GM19238 (cell line): ENCODE data around the gene CBLC.
"Not testable (repeated sequence)": the region's sequence is repeated elsewhere in the genome, so short reads cannot be mapped to it uniquely, and the experiment has no call there.

ENCODE experiments used
- DNase-seq: peaks from one replicate; pipeline ENCODE4 v3.0.0; 2011; ENCODE audit warnings: low spot score; ENCODE audit not compliant: insufficient read length

The CBLC gene

DNA sequence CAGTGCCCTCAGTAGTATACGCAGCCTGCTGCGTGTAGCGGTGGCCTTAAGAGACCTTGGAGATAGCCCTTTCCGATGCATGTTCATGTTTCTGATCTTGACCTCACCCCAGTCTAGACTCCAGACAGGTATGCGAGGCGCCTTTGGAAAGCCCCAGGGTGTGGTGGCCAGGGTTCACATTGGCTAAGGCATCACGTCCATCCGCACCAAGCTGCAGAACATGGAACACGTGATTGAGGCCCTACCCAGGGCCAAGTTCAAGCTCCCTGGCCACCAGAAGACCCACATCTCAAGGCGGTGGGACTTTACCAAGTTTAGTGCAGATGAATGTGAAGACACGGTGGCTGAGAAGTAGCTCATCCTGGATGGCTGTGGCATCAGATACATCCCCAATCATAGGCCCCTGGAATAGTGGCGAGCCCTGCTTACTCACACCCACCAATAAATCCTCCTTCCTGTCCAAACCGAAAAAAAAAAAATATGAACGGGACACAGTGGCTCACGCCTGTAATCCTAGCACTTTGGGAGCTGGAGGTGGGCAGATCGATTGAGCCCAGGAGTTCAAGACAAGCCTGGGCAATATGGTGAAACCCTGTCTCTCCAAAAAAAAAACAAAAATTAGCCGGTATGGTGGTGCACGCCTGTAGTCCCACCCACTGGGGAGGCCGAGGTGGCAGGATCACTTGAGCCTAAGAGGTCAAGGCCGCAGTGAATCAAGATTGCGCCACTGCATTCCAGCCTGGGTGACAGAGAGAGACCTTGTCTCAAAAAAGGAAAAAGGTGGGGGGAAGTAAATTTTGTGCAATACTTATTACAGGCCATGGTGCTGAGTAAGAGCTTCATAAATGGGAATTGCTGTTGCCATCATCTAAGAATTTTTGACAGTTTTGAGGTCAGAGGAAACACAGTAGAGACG, 12.4 kb upstream of the CBLC start:
- DNase-seq = no peak

DNA sequence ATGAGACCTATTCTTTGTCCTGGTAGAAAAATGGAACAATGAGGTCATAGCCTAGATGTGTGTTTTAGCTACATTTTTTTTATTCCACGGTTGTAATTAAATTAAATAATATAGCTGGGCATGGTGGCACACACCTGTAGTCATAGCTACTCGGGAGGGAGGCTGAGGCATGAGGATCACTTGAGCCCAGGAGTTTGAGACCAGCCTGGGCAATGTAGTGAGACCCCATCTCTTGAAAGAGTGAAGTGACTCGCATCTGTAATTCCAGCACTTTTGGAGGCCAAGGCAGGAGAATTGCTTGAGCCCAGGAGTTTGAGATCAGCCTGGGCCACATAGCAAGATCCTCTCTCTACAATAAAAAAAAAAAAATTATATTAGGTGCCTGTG, 11.7 kb upstream of the CBLC start:
- no peak for DNase-seq

DNA sequence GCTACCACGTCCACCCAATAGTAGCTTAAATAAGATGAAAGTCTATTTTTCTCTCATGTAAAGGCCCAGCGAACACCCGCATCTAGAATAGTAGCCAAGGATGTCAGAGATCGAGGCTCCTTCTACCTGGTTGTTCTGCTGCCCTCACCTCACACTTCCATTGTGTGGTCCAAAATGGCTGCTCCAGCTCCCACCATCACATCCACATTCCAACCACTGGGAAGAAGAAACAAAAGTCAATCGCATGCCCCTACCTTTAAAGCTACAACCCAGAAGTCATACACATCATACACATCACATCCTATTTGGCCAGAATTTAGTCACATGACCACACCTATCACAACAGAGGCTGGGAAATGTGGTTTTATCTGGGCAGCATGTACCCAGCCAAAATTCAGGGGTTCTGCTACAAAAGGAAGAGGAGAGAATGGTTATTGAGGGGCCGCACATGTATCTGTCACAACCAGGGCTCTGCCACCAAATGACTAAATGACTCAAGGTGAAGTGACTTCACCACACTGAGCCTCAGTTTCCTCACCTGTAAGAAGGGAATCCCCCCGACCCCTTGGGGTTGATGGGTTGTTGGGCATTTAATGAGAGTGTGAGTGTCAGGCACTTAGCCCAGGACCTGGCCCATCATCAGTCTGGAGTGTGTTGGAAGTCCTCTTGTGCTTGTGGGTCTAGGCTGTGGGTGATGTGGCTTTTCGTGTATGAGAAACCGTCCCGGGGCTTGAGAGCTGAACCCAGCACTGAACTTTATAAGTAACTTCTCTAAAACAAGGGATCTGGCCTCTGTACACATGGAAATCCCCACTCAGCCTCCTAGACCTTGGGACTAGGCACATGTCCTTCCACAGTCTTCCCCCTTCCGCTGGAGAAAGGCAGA, 10.2 kb upstream of the CBLC start:
- DNase-seq = no peak

DNA sequence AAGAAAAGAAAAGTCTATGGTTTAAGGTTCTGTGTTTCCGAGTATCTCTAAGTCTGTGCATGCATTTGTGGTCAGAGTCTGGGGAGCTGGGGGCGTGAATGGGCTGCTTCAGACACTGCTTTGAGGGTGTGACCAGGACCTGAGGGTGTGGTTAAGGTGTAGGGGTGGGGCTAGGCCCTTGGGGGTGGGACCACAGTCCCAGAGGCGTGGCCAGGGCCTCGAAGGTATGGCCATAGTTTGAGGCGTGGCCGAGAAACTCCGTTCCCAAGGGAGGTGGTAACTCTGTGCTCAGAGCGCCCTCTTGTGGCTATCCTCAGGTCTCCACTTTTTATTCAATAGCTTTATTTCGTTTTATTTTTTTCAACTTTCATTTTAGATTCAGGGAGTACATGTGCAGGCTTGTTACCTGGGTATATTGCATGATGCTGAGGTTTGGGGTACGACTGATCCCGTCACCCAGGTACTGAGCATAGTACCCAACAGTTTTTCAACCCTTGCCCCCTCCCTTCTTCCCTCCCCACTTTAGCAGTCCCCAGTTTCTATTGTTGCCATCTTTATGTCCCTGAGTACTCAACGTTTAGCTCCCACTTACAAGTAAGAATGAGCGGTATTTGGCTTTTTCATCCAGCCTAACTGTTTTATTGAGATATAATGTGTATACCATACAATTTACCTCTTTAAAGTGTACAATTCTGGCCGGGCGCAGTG, 7.0 kb upstream of the CBLC start:
- DNase-seq = peak; percentile 97

DNA sequence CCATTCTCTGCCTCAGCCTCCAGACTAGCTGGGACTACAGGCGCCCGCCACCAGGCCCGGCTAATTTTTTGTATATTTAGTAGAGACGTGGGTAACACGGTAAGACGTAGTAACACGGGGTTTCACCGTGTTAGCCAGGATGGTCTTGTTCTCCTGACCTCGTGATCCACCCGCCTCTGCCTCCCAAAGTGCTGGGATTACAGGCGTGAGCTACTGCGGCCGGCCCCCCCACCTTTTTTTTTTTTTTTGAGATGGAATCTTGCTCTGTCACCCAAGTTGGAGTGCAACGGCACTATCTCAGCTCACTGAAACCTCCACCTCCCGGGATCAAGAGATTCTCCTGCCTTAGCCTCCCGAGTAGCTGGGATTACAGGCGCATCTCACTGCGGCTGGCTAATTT, 5.5 kb upstream of the CBLC start:
- DNase-seq = not testable (repeated sequence)

DNA sequence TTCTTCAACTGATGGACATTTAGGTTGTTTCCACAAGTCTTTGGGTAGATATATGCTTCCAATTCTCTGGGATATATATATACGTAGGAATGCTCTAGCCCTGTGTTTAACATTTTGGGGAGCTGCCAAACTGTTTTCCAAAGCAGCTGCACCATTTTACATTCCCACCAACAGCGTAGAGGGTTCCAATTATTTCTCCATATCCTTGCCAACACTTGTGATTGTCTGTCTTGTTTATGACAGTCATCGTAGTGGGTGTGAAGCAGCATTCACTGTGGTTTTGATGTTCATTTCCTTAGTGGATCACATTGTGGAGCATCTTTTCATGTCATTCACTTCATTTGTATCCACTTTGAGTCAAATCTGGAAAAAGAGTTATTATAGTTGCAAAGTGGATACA, 4.7 kb upstream of the CBLC start:
- no peak for DNase-seq

DNA sequence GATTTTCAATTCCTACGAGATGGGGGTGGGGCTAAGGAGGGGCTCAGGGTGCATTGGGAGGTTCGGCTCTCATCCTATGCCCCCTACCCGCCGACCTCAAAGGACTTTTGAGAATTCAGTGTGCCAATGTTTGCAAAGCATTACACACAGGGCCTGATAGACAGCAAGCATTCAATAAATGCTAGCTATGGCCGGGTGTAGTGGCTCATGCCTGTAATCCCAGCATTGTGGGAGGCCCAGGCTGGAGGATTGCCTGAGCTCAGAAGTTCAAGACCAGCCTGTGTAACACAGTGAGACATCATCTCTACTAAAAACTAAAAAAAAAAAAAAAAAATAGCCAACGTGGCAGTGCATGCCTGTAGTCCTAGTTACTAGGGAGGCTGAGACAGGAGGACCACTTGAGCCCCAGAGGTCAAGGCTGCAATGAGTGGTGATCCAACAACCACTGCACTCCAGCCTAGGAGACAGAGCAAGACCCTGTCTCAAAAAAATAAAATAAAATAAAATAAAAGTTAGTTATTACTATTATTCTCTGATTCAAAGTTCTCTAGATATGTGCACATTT, 1.9 kb upstream of the CBLC start:
- DNase-seq = no peak

DNA sequence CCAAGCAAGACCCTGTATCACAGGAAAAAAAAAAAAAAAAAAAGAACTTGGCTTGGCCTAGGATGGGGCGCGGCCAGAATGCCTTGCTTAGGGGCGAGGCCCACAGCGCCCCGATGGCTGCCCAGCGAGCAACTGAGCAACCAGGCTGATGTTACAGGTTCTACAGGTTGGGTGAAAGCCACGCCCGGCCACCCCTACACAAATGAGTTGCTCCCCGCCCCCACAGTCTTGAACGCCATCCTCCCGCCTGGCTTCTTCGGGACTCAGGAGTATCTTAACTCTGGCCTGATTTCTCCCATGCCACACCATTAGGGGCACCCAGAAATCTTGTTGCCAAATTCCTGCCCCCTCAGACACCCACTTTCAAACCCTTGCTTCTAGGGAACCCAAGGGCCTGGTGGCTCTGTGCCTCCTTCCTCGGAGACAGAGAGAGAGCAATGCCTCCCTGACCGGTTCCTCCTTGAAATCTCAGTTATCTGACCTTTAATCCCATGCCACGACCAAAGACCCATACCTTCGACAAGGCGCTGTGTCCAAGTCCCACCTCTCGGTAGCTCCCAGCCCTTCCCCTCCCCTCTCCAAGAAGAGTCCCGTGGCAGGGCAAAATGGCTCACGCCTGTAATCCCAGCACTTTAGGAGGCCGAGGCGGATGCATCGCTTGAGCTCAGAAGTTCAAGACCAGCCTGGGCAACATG, 1.1 kb upstream of the CBLC start:
- no peak for DNase-seq

DNA sequence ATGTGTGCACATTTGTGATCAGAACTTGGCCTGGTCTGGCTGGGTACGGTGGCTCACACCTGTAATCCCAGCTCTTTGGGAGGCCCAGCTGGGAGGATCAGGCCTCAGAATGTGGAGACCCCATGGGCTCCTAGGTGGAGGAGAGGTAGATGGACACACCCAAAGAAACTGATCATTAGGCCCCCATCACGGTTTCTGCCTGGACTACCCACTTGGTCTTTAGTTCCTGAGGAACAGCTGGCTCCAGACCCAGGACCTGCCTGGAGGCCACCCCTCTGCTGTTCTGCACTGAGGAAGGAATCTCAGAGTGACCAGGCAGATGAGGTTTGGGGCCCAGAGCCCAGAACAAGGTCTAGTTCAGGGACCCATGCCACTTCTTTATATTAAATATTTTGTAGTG, 1.5 kb downstream of the CBLC start:
- no peak for DNase-seq

DNA sequence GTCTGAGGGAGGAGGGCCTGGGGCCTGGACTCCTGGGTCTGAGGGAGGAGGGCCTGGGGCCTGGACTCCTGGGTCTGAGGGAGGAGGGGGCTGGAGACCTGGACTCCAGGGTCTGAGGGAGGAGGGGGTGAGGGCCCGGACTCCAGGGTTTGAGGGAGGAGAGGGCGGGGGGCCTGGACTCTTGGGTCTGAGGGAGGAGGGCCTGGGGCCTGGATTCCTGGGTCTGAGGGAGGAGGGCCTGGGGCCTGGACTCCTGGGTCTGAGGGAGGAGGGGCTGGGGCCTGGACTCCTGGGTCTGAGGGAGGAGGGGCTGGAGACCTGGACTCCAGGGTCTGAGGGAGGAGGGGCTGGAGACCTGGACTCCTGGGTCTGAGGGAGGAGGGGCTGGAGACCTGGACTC, 4.0 kb downstream of the CBLC start:
- not testable (repeated sequence) for DNase-seq

DNA sequence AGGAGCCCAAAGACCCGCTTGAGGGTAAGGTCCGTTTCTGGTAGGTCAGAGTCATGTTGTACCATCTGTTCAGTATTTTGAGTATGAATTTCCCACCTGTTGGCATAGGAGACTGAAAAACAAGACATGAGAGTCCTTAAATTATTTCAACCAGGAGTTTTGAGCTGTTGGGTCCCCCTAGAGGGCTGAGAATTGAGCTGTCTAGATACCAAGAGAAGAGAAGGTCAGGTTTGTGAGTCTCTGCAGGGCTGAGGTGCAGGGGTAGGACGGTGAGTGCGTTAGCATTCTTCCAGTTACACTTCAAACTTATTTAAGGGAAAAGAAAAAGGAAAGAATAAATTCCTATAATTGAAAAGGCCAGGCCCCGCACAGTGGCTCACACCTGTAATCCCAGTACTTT, 5.0 kb downstream of the CBLC start:
- DNase-seq = no peak

DNA sequence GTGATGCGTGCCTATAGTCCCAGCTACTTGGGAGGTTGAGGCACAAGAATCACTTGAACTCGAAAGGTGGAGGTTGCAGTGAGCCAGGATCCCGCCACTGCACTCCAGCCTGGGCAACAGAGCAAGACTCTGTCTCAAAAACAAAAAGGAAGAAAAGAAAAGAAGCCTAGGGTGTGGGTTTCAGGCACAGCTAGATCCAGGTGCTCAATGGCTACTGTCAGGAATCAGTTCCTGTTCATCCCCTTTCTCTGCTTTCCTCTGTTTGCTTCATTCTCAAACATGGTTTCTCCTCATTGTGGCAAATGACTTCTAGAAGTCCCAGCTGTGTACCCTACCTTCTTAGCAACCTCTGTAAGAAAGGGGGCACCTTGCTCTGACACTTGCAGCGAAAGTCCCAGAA, 5.9 kb downstream of the CBLC start:
- no peak for DNase-seq

DNA sequence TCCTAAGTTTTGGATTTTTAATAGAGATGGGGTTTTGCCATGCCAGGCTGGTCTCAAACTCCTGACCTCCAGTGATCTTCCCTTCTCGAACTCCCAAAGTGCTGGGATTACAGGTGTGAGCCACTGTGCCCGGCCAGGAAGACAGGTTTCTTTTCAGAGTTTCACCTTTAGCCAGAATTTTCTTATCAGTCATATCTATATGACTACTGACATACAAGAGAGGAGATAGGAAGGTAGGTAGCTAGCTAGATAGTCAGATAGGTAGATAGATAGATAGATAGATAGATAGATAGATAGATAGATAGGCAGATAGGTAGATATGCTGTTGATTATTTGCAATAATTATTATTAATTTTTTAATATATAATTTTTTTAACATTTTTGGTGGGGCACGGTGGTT, 7.6 kb downstream of the CBLC start:
- no peak for DNase-seq

DNA sequence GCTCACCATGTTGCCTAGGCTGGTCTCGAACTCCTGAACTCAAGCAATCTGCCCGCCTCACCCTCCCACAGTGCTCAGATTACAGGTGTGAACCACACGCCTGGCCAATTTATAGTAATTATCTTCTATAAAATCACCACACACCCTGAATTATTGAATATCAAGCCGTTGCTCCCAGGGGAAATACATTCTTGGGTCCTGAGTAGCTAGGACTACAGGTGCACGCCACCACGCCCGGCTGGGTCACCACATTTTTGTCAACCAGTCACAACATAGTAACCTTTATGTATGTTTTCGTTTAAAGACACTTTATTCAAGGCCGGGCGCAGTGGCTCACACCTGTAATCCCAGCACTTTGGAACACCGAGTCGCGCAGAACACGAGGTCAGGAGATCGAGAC, 8.3 kb downstream of the CBLC start:
- DNase-seq = no peak

DNA sequence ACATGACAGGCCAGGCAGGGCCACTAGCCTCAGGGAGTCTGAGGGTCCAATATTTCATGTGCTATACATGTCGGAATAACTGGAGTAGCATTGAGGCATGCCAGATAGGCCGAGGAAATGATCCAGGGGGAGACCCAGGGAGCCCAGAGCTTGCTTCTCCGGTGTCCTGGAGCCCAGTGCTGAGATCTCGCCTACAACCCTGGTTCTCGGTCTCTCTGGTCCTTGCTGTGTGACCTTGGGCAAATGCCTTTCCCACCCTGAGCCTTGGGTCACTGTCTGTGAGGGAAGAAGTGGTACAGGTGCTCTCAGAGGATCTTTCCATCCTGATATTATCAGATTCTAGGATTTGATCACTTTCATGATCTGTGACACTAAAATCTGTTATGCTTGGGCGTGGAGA, 11.3 kb downstream of the CBLC start:
- no peak for DNase-seq

DNA sequence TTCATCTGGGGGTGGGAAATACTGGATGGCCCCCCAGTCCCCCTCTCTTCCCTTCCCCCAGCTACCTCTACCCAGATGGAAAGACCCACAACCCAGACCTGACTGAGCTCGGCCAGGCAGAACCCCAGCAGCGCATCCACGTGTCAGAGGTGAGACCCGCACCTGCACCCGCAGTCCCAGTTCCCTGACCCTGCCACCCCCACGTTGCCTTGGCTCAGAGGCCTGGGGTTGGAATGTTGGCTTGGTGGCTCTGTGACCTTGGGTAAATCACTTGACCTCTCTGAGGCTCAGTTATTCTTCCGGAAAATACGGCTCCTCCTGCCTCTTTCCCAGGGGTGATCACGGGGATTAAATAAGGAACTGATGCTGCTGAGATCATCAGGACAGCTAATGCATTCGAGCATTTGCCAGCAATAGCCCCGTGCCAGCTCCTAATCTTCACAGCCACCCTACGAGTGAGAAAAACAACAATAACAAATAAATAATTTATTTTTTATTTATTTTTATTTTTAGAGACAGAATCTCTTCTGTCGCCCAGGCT, 12.3 kb downstream of the CBLC start:
- DNase-seq = no peak

DNA sequence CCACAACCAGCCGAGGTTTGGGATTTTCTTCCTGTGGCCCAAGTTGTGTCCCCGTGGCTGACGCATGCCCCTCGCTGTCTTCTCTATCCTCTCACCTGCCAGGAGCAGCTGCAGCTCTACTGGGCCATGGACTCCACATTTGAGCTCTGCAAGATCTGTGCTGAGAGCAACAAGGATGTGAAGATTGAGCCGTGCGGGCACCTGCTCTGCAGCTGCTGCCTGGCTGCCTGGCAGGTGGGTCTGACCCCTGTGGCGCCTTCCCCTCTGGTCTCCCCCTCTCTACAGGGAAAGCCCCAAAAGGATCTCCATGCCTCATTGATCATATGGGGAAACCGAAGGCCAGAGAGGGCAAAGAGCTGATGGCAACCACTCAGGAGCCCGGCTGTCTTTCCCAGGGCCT, 14.6 kb downstream of the CBLC start:
- no peak for DNase-seq

DNA sequence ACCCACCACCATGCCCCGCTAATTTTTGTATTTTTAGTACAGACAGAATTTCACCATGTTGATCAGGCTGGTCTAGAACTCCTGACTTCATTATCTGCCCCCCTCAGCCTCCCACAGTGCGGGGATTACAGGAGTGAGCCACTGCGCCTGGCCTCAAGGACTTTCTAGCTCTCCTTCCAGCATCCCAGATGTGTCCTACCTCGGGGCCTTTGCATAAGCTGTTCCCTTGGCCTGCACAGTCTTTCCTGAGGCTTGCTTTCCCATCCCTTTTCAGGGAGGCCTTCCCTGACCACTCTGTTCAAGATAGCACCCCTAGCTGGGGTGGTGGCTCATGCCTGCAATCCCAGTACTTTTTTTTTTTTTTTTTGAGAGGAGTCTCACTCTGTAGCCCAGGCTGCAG, 16.9 kb downstream of the CBLC start:
- DNase-seq = no peak

DNA sequence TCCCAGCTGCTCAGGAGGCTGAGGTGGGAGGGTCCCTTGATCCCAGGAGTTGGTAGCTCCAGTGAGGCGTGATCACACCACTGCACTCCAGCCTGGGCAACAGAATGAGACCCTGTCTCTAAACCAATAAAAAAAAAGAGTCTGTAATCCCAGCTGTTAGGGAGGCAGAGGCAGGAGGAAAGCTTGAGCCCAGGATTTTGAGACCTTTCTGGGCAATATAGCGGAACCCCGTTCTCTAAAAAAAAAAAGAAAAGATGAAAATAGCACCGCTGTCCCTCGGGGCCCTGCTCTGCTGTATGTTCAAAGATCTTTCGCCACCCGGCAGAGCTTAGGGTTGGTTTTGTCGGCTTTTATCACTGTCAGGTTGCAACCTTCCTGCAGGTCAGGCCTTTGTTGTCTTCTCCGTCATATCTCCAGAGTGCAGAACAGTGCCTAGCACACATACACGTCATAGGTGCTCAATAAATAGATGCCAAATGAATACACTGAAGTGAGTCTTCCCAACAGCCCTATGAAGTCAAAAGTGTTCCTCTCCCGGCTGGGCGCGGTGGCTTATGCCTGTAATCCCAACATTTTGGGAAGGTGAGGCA, 17.8 kb downstream of the CBLC start:
- no peak for DNase-seq

DNA sequence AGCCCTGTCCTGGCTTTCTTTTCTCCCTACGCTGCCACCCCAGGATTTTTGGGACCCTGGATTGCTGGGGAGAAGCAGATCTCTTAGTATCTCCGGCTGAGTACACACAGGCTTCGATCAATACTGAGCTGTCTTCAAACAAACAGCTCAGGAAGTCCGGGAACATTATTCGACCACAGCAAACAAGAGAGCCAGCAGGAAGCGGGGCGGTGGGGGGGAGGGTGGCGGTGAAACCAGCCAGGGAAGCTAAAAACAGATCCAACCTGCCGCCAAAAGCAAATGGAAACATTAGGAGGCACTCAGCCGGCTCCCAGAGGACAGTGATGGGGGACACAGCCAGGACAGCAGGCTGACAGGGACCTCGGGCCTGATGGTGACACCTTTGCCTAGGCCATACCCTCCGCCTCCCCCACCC, 19.0 kb downstream of the CBLC start:
- no peak for DNase-seq
